GM12891 (cell line): ENCODE measurements around the gene COQ2.
"Not testable (repeated sequence)": the region's sequence is repeated elsewhere in the genome, so short reads cannot be mapped to it uniquely, and the experiment has no call there.

Experiments
- POLR2A ChIP-seq: IDR thresholded peaks from 2 replicates; pipeline ENCODE4 v1.6.1; 2011; ENCODE audit warnings: low read depth, low read length, control low read depth
- POLR2AphosphoS5 ChIP-seq: IDR thresholded peaks from 2 replicates; pipeline ENCODE4 v1.6.1; 2011; ENCODE audit warnings: low read depth, low read length, control low read depth
- SPI1 ChIP-seq: IDR thresholded peaks from 2 replicates; pipeline ENCODE4 v1.6.1; 2011; ENCODE audit warnings: low read depth, low read length, control low read depth
- TAF1 ChIP-seq: IDR thresholded peaks from 2 replicates; pipeline ENCODE4 v1.6.1; 2011; ENCODE audit warnings: low read depth, low read length, control low read depth

GRCh38 chr4:83234387-83234786 is 50.2 kb downstream of the COQ2 start:
- not testable (repeated sequence) for TF ChIP-seq POLR2A, TAF1, SPI1, POLR2AphosphoS5
